ENCODE measurements around the gene ATP8B1.

The ATP8B1 gene

GRCh38 chr18:57776767-57777166 is 26.3 kb downstream of the ATP8B1 start:
- no peak for TF ChIP-seq CTCF (conservative IDR thresholded peaks at IDR 0.05; ENCODE audit: low read depth, low read length)
- DNase-seq (ENCODE audit: low read depth) = peak; percentile 67
- H3K4me3 ChIP-seq (ENCODE audit: low read depth, low read length) = no peak overlapping the region

- H3K4me3 ChIP-seq (ENCODE audit: low read depth, low read length) = no peak overlapping the region
- DNase-seq (ENCODE audit: low read depth) = no peak
- no peak for TF ChIP-seq CTCF (conservative IDR thresholded peaks at IDR 0.05; ENCODE audit: low read depth, low read length)
These were observed 26.8 kb downstream of the ATP8B1 start for GRCh38 chr18:57776354-57776753.

GRCh38 chr18:57775937-57776336 is 27.2 kb downstream of the ATP8B1 start:
- H3K4me3 ChIP-seq (ENCODE audit: low read depth, low read length) = no peak overlapping the region
- no peak for DNase-seq (ENCODE audit: low read depth)
- TF ChIP-seq CTCF (conservative IDR thresholded peaks at IDR 0.05; ENCODE audit: low read depth, low read length) = no peak

GRCh38 chr18:57772387-57772799 is 30.7 kb downstream of the ATP8B1 start:
- no peak for TF ChIP-seq CTCF (conservative IDR thresholded peaks at IDR 0.05; ENCODE audit: low read depth, low read length)
- DNase-seq (ENCODE audit: low read depth) = no peak
- no peak overlapping the region for H3K4me3 ChIP-seq (ENCODE audit: low read depth, low read length)

- TF ChIP-seq CTCF (conservative IDR thresholded peaks at IDR 0.05; ENCODE audit: low read depth, low read length) = no peak
- no peak overlapping the region for H3K4me3 ChIP-seq (ENCODE audit: low read depth, low read length)
- no peak for DNase-seq (ENCODE audit: low read depth)
These were observed 31.5 kb downstream of the ATP8B1 start for GRCh38 chr18:57771626-57772025.

- DNase-seq (ENCODE audit: low read depth) = no peak
- no peak for TF ChIP-seq CTCF (conservative IDR thresholded peaks at IDR 0.05; ENCODE audit: low read depth, low read length)
- H3K4me3 ChIP-seq (ENCODE audit: low read depth, low read length) = no peak overlapping the region
These were observed 31.9 kb downstream of the ATP8B1 start for GRCh38 chr18:57771193-57771592.

GRCh38 chr18:57768537-57769326 is 34.4 kb downstream of the ATP8B1 start:
- no peak for TF ChIP-seq CTCF (conservative IDR thresholded peaks at IDR 0.05; ENCODE audit: low read depth, low read length)
- no peak overlapping the region for H3K4me3 ChIP-seq (ENCODE audit: low read depth, low read length)
- DNase-seq (ENCODE audit: low read depth) = no peak
